H1 (cell line): ENCODE measurements around the gene ENO2. TPM values are rescaled to one million over a fixed set of nuclear protein-coding genes. Genes with fewer than 3 reads are reported as not detected.

Experiments used
- CTCF ChIA-PET: fragments of 300-600 bp; sonication (Branson Sonifier 250); formaldehyde crosslinking; loops from one replicate; lab custom pipeline; 2021; ENCODE audit not compliant: partially characterized antibody; lab: Charles Lee
- POLR2A ChIA-PET: fragments of 300-600 bp; sonication (Branson Sonifier 250); formaldehyde crosslinking; loops from one replicate; lab custom pipeline; 2021; ENCODE audit warnings: inconsistent platforms; ENCODE audit not compliant: partially characterized antibody; lab: Charles Lee
- DNase-seq, 2 experiments: peaks; one replicate each; pipeline versions ENCODE4 v3.0.0 to v3.0.0-alpha.2; 2010 to 2022; ENCODE audit warnings: low spot score in 2 of 2, low read depth in 1 of 2, mixed read lengths in 1 of 2
- FAIRE-seq: peaks from 2 replicates; lab custom pipeline; 2011; peaks lifted over from hg19 to GRCh38; lab: Jason Lieb, UNC
- H2AFZ ChIP-seq: 2 replicates; pipeline ENCODE4 v1.8.1; 2012; ENCODE audit warnings: low read length, inconsistent platforms
- H2AK5ac ChIP-seq: 2 replicates; pipeline ENCODE4 v1.6.1; 2013; ENCODE audit warnings: low read depth, low read length
- H2BK120ac ChIP-seq: replicated peaks from 2 replicates; pipeline ENCODE3; 2013; ENCODE audit warnings: low read depth, low read length, inconsistent platforms
- H2BK12ac ChIP-seq: 2 replicates; pipeline ENCODE4 v1.6.1; 2013; ENCODE audit warnings: low read depth, low read length
- H2BK15ac ChIP-seq: 2 replicates; pipeline ENCODE4 v1.6.1; 2013; ENCODE audit warnings: low read length
- H2BK20ac ChIP-seq: 2 replicates; pipeline ENCODE4 v1.6.1; 2013; ENCODE audit warnings: low read length
- H2BK5ac ChIP-seq: 2 replicates; pipeline ENCODE4 v1.6.1; 2013; ENCODE audit warnings: low read depth, low read length
- H3K14ac ChIP-seq: 2 replicates; pipeline ENCODE4 v1.6.1; 2013; ENCODE audit warnings: inconsistent platforms; ENCODE audit not compliant: insufficient read length
- H3K18ac ChIP-seq: 2 replicates; pipeline ENCODE4 v1.6.1; 2013; ENCODE audit warnings: low read length; ENCODE audit errors: extremely low read depth
- H3K23ac ChIP-seq: 2 replicates; pipeline ENCODE4 v1.6.1; 2013; ENCODE audit warnings: inconsistent platforms; ENCODE audit not compliant: insufficient read length
- H3K23me2 ChIP-seq: 2 replicates; pipeline ENCODE4 v1.6.1; 2013; ENCODE audit warnings: low read depth, low read length
- H3K27ac ChIP-seq: 2 replicates; pipeline ENCODE4 v1.6.1; 2011; ENCODE audit warnings: low read depth, low read length, inconsistent platforms
- H3K27me3 ChIP-seq, 4 experiments: replicated peaks in 1 of 4; 1 replicate in 1 of 4; 2 replicates in 3 of 4; pipeline versions ENCODE4 v1.6.1 to v1.8.1; 2011 to 2013; ENCODE audit warnings: low read length in 3 of 4, mild to moderate bottlenecking in 3 of 4, inconsistent platforms in 2 of 4, mixed read lengths in 2 of 4, moderate library complexity in 1 of 4; ENCODE audit not compliant: control insufficient read depth in 3 of 4, insufficient read depth in 3 of 4; ENCODE audit errors: extremely low read depth in 1 of 4
- H3K36me3 ChIP-seq, 4 experiments: 2 replicates each; pipeline versions ENCODE4 v1.6.1 to v1.8.1; 2011 to 2013; ENCODE audit warnings: mild to moderate bottlenecking in 4 of 4, low read length in 3 of 4, moderate library complexity in 2 of 4, control low read depth in 1 of 4, inconsistent platforms in 1 of 4; ENCODE audit not compliant: insufficient read depth in 4 of 4, control insufficient read depth in 2 of 4
- H3K4ac ChIP-seq: replicated peaks from 2 replicates; pipeline ENCODE3; 2013; ENCODE audit warnings: low read length, low read depth, mixed read lengths, inconsistent platforms; ENCODE audit not compliant: insufficient read length
- H3K4me1 ChIP-seq, 4 experiments: replicated peaks in 1 of 4; 1 replicate in 1 of 4; 2 replicates in 3 of 4; pipeline versions ENCODE4 v1.6.1 to v1.8.1; 2011 to 2013; ENCODE audit warnings: low read length in 3 of 4, inconsistent platforms in 2 of 4, mixed read lengths in 1 of 4; ENCODE audit not compliant: insufficient read depth in 4 of 4, control insufficient read depth in 3 of 4
- H3K4me2 ChIP-seq, 2 experiments: 2 replicates each; pipeline versions ENCODE4 v1.6.1 to v1.8.1; 2011 to 2013; ENCODE audit warnings: low read depth in 2 of 2, low read length in 2 of 2, control low read depth in 1 of 2, inconsistent platforms in 1 of 2, mild to moderate bottlenecking in 1 of 2; ENCODE audit not compliant: insufficient read depth in 1 of 2
- H3K4me3 ChIP-seq, 4 experiments: fragments of 200-600, 300-600 bp in 1 of 4; sonication (generic), shearing (Covaris generic), sonication (Bioruptor Twin) in 1 of 4; 2 replicates each; pipeline versions ENCODE4 v1.5.1 to v1.8.1; 2011 to 2016; ENCODE audit warnings: low read length in 4 of 4, low read depth in 3 of 4, control low read depth in 2 of 4, inconsistent platforms in 2 of 4, mild to moderate bottlenecking in 2 of 4, mixed read lengths in 1 of 4, moderate library complexity in 1 of 4; ENCODE audit not compliant: insufficient read depth in 2 of 4; ENCODE audit errors: extremely low read depth in 1 of 4
- H3K56ac ChIP-seq: replicated peaks from 2 replicates; pipeline ENCODE3; 2013; ENCODE audit warnings: low read depth, mild to moderate bottlenecking, mixed read lengths, low read length, inconsistent platforms; ENCODE audit not compliant: insufficient read length
- H3K79me1 ChIP-seq: 2 replicates; pipeline ENCODE4 v1.6.1; 2013; ENCODE audit warnings: low read depth, low read length, control low read depth
- H3K79me2 ChIP-seq, 2 experiments: 2 replicates each; pipeline versions ENCODE4 v1.6.1 to v1.8.1; 2012 to 2013; ENCODE audit warnings: low read length in 2 of 2, mild to moderate bottlenecking in 2 of 2, inconsistent platforms in 1 of 2; ENCODE audit not compliant: insufficient read depth in 2 of 2, control insufficient read depth in 1 of 2
- H3K9ac ChIP-seq, 4 experiments: replicated peaks in 1 of 4; 1 replicate in 1 of 4; 2 replicates in 3 of 4; pipeline versions ENCODE4 v1.6.1 to v1.8.1; 2011 to 2013; ENCODE audit warnings: low read depth in 3 of 4, low read length in 3 of 4, control low read depth in 2 of 4, mild to moderate bottlenecking in 2 of 4, moderate library complexity in 2 of 4, inconsistent platforms in 1 of 4; ENCODE audit errors: extremely low read depth in 1 of 4
- H3K9me3 ChIP-seq, 2 experiments: 2 replicates each; pipeline versions ENCODE4 v1.6.1 to v1.8.1; 2012 to 2013; ENCODE audit warnings: mild to moderate bottlenecking in 2 of 2, moderate library complexity in 2 of 2, control low read depth in 1 of 2, inconsistent platforms in 1 of 2, low read depth in 1 of 2, low read length in 1 of 2, mixed read lengths in 1 of 2; ENCODE audit not compliant: insufficient read depth in 2 of 2
- H4K20me1 ChIP-seq, 2 experiments: replicated peaks in 1 of 2; 2 replicates each; pipeline versions ENCODE3 to v1.8.1; 2011 to 2013; ENCODE audit warnings: inconsistent platforms in 2 of 2, low read length in 2 of 2, mild to moderate bottlenecking in 1 of 2; ENCODE audit not compliant: insufficient read depth in 2 of 2, control insufficient read depth in 1 of 2
- H4K5ac ChIP-seq: 2 replicates; pipeline ENCODE4 v1.6.1; 2013; ENCODE audit warnings: low read length, low read depth, mixed read lengths, inconsistent platforms; ENCODE audit not compliant: insufficient read length
- H4K8ac ChIP-seq: 2 replicates; pipeline ENCODE4 v1.8.0; 2013; ENCODE audit warnings: mild to moderate bottlenecking, moderate library complexity, low read length, inconsistent platforms; ENCODE audit not compliant: insufficient read depth; ENCODE audit errors: extremely low read depth
- H4K91ac ChIP-seq: replicated peaks from 2 replicates; pipeline ENCODE3; 2013; ENCODE audit warnings: low read length, mixed read lengths, inconsistent platforms; ENCODE audit not compliant: insufficient read length
- CTCF ChIP-seq, 3 experiments: IDR thresholded peaks; 1 replicate in 2 of 3; 2 replicates in 1 of 3; pipeline versions ENCODE4 v1.5.1 to v1.6.1; 2011; ENCODE audit warnings: low read length in 3 of 3, mild to moderate bottlenecking in 3 of 3, inconsistent platforms in 2 of 3, low read depth in 1 of 3, moderate library complexity in 1 of 3; ENCODE audit not compliant: insufficient read depth in 1 of 3; ENCODE audit errors: control extremely low read depth in 1 of 3
- HDAC6 ChIP-seq: IDR thresholded peaks from one replicate; pipeline ENCODE4 v1.7.1; 2012; ENCODE audit warnings: low read depth, mild to moderate bottlenecking, inconsistent platforms, low read length, moderate library complexity
- MAX ChIP-seq: IDR thresholded peaks from 2 replicates; pipeline ENCODE4 v1.6.1; 2012; ENCODE audit warnings: inconsistent platforms
- WGBS, 2 experiments: shearing (Covaris generic) in 1 of 2; methylation state at CpG; one replicate each; pipeline versions ENCODE4 v1.1.6 to v1.1.7; 2013 to 2015; ENCODE audit warnings: low lambda C conversion rate in 2 of 2, mixed read lengths in 2 of 2, inconsistent platforms in 1 of 2, low coverage in 1 of 2, missing lambda C conversion rate in 1 of 2; ENCODE audit not compliant: insufficient replicate concordance in 2 of 2, insufficient coverage in 1 of 2, insufficient read length in 1 of 2; ENCODE audit errors: extremely low coverage in 1 of 2, missing lambda C conversion rate in 1 of 2; 5-methylcytosine and 5-hydroxymethylcytosine counted together
- polyA plus RNA-seq, 7 experiments: library from polyadenylated mRNA; depleted of rRNA in 3 of 7; stranded (reverse) in 5 of 7; unstranded in 2 of 7; fragments of >200 nt in 5 of 7; fragments of 200-250 nt in 2 of 7; gene quantifications; 1 replicate in 5 of 7; 2 replicates in 1 of 7; 4 replicates in 1 of 7; pipeline versions ENCODE4 v1.2.1 to v1.2.3, GENCODE V29; 2011 to 2013; ENCODE audit warnings: missing spikeins in 2 of 7, mixed read lengths in 2 of 7
- total RNA-seq: library from RNA; stranded (reverse); fragmentation: NEBNext Ultra II Directional; extraction: Animal tissue kit (Norgen Biotek cat#: 25700); gene quantifications from 2 replicates; pipeline ENCODE4 v1.2.1, GENCODE V29; 2021

Gene ENO2
- total and polyA plus RNA-seq, 2 of the 8 experiments (the other 6 are each of a cell fraction or from before 2014, with no cell fraction given) = 92.4 to 102 TPM

GRCh38 chr12:6948873-6949594 is 34.7 kb downstream of the ENO2 start:
- Histone ChIP-seq H3K23me2 (peaks cover 9% of the 10 kb centered on the region), H3K9ac (no peak overlapping the region), H3K18ac (no peak overlapping the region), H3K4me3 (no peak overlapping the region), H2AK5ac (peak overlapping the region; percentile 26; the same call in 1 of the 2 replicates), H3K56ac (no peak overlapping the region), H3K79me2 (no peaks in the 10 kb centered on the region; a peak in 1 of 4 replicates), H3K9me3 (no peaks in the 10 kb centered on the region), H4K20me1 (no peaks in the 10 kb centered on the region), H3K36me3 (no peaks in the 10 kb centered on the region), H3K4me1 (peaks cover 6 to 34% (median 18%) of the 10 kb centered on the region in 4 experiments), H2BK20ac (no peak overlapping the region), H3K79me1 (peaks cover 5% of the 10 kb centered on the region), H4K5ac (no peak overlapping the region), H4K91ac (no peak overlapping the region), H3K27me3 (no peaks in the 10 kb centered on the region), H3K14ac (no peak overlapping the region), H3K27ac (no peak overlapping the region), H4K8ac (no peak overlapping the region; the same call in 1 of the 2 replicates), H3K4me2 (no peak overlapping the region), H2AFZ (no peak overlapping the region), H3K23ac (no peak overlapping the region), H2BK15ac (no peak overlapping the region; the same call in 1 of the 2 replicates), H2BK5ac (no peak overlapping the region), H2BK120ac (no peak overlapping the region), H2BK12ac (no peak overlapping the region), H3K4ac (no peak overlapping the region)
- ChIA-PET POLR2A (interaction anchor here (0.6 to 44.0 kb wide), 4 partner anchors 20 to 146 kb away, joined by 3 to 1596 read pairs (median 734); partner anchors contain the start of genes ATN1, EMG1, ENO2 and LRRC23), CTCF (interaction anchor here (0.5 to 8.6 kb wide), 8 partner anchors 12 to 625 kb away, joined by 3 to 277 read pairs (median 4); no protein-coding TSS in a partner anchor)
- 93% methylated on average over 13 of the region's 15 CpGs; no CpG with 5 or more reads in 1 of the 2 experiments for WGBS, 2 experiments
- FAIRE-seq = no peak
- no peak for DNase-seq
- TF ChIP-seq HDAC6 (no peak), MAX (peak; percentile 55), CTCF (IDR thresholded peaks at IDR 0.05; ENCODE audit: control extremely low read depth in 1 of 3, insufficient read depth in 1 of 3, low read depth in 1 of 3, low read length in 3 of 3) (peak in 1 of 3 experiments; percentile 40; a peak in 1 of 4 replicates)
